ENCODE results near the gene IGF1R.

Gene IGF1R

DNA sequence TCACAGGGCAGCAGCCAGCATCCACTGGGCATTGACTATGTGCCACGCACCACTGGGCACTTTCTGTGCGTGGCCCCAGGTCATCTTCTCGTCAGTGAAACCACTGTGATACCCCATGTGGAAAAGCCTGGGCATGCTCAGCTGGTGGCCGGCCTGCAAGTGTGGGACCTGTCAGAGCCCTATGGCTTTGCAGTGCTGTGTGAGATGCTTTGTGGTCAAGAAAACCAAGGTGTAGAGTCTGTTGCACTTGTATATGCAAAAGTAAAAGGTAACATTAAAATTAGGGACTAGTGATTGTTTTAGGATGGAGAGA, 289.7 kb downstream of the IGF1R start:
- H3K4me3 ChIP-seq (ENCODE audit: low read depth, low read length) = no peak overlapping the region
- DNase-seq (ENCODE audit: low read depth) = no peak
- TF ChIP-seq, protein P1, sequence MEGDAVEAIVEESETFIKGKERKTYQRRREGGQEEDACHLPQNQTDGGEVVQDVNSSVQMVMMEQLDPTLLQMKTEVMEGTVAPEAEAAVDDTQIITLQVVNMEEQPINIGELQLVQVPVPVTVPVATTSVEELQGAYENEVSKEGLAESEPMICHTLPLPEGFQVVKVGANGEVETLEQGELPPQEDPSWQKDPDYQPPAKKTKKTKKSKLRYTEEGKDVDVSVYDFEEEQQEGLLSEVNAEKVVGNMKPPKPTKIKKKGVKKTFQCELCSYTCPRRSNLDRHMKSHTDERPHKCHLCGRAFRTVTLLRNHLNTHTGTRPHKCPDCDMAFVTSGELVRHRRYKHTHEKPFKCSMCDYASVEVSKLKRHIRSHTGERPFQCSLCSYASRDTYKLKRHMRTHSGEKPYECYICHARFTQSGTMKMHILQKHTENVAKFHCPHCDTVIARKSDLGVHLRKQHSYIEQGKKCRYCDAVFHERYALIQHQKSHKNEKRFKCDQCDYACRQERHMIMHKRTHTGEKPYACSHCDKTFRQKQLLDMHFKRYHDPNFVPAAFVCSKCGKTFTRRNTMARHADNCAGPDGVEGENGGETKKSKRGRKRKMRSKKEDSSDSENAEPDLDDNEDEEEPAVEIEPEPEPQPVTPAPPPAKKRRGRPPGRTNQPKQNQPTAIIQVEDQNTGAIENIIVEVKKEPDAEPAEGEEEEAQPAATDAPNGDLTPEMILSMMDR (conservative IDR thresholded peaks at IDR 0.05; ENCODE audit: low read depth, low read length) = no peak

DNA sequence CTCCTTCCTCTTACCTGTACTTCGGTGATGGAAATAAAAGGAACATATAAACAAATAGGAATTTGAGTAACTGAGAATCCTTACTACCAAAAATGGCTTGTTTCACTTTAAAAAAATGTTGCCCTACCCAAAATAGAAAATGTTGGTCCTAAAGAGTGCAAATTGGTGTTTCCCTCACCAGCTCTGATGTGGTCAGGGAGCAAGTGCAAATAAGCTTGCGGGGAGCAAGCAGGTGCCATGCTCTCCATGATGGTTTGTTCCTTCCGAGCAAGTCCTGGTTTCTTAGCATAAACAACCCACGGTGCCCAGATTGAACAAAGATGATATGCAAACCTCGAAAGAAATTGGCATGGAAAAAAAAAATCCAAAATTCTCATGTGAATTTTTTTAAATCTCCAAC, 290.5 kb downstream of the IGF1R start:
- H3K4me3 ChIP-seq (ENCODE audit: low read depth, low read length) = no peak overlapping the region
- DNase-seq (ENCODE audit: low read depth) = no peak
- TF ChIP-seq, protein P1 (conservative IDR thresholded peaks at IDR 0.05; ENCODE audit: low read depth, low read length) = no peak

DNA sequence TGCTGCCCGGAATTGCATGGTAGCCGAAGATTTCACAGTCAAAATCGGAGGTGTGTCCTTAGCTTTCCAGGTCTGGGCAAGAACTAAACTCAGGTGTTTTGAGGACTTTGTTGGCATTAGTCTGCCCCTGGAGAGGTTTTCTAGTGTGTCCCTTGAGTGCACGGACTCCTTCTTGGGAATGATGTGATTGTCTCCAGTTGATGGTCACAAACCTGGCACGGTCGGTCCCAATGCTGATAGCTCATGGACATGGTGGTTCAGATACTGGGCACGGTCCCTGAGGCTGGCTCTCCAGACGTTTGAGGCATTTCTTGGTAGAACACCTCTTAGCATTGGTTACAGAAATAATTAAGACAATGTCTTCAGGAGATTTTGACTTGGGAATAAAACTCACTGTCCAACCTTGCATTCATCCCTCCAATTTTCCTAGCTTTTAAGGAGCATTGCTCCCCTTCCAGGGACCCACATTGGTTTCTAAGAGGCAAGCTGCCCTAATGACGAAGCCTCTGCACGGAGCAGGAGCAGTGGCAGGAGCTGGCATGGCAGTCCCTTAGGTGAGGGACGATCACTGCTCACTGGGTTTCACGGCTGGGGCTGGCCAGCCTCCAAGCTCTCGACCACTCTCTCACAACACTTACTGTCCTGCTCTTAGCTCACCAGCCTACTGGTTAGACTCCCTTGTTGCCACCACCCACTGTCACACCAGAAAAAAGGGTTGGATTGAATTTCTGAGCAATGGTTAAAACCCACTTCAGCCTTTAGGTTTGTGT, 291.2 kb downstream of the IGF1R start:
- TF ChIP-seq, protein P1 (conservative IDR thresholded peaks at IDR 0.05; ENCODE audit: low read depth, low read length) = no peak
- no peak overlapping the region for H3K4me3 ChIP-seq (ENCODE audit: low read depth, low read length)
- DNase-seq (ENCODE audit: low read depth) = no peak

DNA sequence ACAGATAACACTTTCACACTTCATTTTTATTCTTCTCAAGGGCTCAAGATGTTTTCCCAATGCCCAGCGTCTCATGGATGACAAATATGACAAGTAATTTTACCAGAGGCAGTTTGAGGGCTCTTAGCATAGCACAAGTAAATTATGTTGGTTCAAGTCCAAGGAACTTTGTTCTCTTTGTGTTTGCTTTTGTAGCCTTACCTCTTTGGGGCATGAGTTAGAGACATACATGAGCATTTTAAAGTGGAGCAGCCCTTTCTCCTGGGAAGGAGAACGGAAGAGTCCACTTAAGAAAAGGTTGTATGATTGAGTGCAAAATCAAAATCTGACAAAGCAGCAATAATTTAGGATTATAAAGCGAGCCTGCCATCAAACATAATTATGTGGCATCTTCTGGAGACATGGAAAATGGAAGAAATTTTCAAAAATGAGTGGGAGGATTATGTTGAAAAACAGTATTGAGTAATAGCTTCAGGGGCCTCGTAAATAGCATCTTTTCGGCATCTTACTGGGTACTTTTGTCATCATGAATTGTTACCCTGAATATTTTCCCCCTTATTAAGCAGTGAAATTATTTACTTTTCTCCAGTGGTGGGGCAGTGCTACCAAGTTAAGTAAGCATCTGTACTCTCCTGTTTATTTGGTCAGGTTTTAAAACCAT, 293.4 kb downstream of the IGF1R start:
- no peak for DNase-seq (ENCODE audit: low read depth)
- TF ChIP-seq, protein P1 (conservative IDR thresholded peaks at IDR 0.05; ENCODE audit: low read depth, low read length) = no peak
- no peak overlapping the region for H3K4me3 ChIP-seq (ENCODE audit: low read depth, low read length)

DNA sequence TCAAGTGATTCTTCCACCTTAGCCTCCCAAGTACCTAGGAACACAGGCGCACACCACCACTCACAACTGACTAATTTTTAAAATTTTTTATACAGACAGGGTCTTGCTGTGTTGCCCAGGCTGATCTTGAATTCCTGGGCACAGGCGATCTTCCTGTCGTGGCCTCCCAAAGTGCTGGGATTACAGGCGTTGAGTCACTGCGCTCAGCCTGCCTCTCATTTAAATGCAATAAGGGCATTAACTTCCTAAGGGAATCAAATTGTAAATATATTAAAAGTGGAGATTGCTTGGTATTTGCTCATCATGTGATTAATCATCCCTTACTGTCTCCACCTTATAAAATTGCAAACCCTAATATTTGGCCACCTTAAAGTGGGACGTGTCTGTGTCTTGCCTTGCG, 294.1 kb downstream of the IGF1R start:
- no peak for DNase-seq (ENCODE audit: low read depth)
- TF ChIP-seq, protein P1 (conservative IDR thresholded peaks at IDR 0.05; ENCODE audit: low read depth, low read length) = no peak
- no peak overlapping the region for H3K4me3 ChIP-seq (ENCODE audit: low read depth, low read length)

DNA sequence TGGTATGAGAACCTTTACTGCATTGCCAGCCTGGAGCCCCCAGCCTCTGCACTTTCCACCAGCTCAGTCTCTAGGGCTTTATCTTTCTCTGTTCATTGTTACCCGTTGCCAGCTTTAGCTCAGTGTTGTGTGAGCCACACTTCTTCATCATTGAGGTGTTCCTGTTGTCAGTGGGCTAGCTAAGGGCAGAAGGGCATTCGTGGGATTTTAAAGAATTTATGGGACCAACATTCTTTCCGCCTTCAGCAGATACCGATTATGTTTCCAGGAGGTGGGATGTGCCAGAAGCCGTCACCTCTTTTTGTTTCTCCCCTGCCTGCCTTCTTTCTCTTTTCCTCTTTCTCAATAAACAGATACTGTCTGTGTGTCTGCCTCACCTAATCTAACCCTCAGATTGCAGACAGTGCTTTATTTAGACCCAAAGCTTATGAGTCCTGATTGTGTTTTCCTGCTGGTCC, 294.7 kb downstream of the IGF1R start:
- no peak for DNase-seq (ENCODE audit: low read depth)
- TF ChIP-seq, protein P1 (conservative IDR thresholded peaks at IDR 0.05; ENCODE audit: low read depth, low read length) = no peak

More for the DNA sequence above, 294.7 kb downstream of the IGF1R start:
- no peak overlapping the region for H3K4me3 ChIP-seq (ENCODE audit: low read depth, low read length)

Data from choroid plexus epithelial cell (primary cell).